PC-3 (cell line): ENCODE data around the gene SLC26A1.

Experiments
- CTCF ChIP-seq: fragments of 300-600 bp; sonication (generic); conservative IDR thresholded peaks from 2 replicates; pipeline ENCODE4 v1.5.1; 2017; ENCODE audit warnings: antibody characterized with exemption, low read depth, mild to moderate bottlenecking, low read length
- EZH2 ChIP-seq: fragments of 300-600 bp; sonication (generic); IDR thresholded peaks from one replicate; pipeline ENCODE4 v1.6.1; 2017; ENCODE audit warnings: antibody characterized with exemption, mild to moderate bottlenecking, low read length; ENCODE audit not compliant: unreplicated experiment
- EZH2phosphoT487 ChIP-seq: fragments of 300-600 bp; sonication (generic); IDR thresholded peaks from 2 replicates; pipeline ENCODE4 v1.6.1; 2018; ENCODE audit warnings: mild to moderate bottlenecking, antibody characterized with exemption, low read length, borderline replicate concordance

DNA sequence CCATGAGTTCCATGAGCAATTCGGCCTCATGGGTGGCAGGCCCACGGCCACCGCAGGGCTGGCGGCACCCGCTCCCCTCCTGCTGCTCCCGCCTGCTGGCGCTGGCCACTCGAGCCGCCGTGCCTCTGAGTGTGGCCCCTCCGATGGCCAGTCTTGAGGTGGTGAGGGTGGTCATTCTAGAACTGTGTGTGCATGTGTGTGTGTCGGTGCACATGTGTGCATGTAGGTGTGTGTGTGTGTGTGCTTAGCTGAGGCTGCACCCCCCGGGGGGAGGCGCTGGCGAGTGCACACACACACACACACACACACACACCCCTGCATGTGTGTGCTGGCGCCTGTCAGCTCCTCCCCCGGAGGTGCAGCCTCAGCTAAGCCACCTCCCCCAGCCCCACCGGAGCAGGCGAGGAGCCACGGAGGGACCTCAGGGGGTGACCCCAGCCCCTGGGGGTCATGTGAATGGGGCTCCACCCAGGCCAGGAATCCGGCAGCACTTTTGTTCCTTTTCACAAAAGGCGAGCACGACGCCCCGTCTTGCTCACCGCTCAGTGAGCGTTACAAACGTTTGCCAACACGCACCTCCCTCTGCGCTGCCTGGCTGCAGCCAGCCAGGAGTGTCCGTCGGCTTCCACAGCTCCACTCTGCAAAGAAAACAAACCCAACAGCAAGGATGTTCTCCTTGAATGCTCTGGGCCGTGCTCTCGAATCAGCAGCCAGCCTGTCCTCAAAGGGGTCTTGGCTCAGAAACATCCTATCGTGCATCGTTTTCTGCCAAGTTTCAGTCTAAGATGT lies 48.1 kb upstream of the SLC26A1 start:
- TF ChIP-seq CTCF (no peak), EZH2 (no peak), EZH2phosphoT487 (no peak)
